HG03064 (cell line): ENCODE measurements around the gene CRYGS.
"Not testable (repeated sequence)": the region's sequence is repeated elsewhere in the genome, so short reads cannot be mapped to it uniquely, and the experiment has no call there.

ENCODE experiments used
- ATAC-seq: cut with Tn5 transposase; IDR thresholded peaks from one replicate; pipeline ENCODE4 v1.9.1; 2021; ENCODE audit warnings: low read depth; ENCODE audit not compliant: unreplicated experiment

The CRYGS gene

GRCh38 chr3:186498022-186498421 lies 46.2 kb downstream of the CRYGS start:
- not testable (repeated sequence) for ATAC-seq

- no peak for ATAC-seq
Measured at GRCh38 chr3:186497608-186498007, 46.6 kb downstream of the CRYGS start.

GRCh38 chr3:186496635-186497034 lies 47.5 kb downstream of the CRYGS start:
- ATAC-seq: no peak

GRCh38 chr3:186496016-186496415 lies 48.2 kb downstream of the CRYGS start:
- ATAC-seq: no peak

- ATAC-seq: no peak
Measured at GRCh38 chr3:186493525-186494255, 50.5 kb downstream of the CRYGS start.

- ATAC-seq: no peak
Measured at GRCh38 chr3:186492385-186492984, 51.7 kb downstream of the CRYGS start.

- ATAC-seq: no peak
Measured at GRCh38 chr3:186489507-186489906, 54.7 kb downstream of the CRYGS start.
